ENCODE results near the gene KRT75.

GRCh38 chr12:52434081-52434733, at the start of gene KRT75:
- TF ChIP-seq, protein P1, sequence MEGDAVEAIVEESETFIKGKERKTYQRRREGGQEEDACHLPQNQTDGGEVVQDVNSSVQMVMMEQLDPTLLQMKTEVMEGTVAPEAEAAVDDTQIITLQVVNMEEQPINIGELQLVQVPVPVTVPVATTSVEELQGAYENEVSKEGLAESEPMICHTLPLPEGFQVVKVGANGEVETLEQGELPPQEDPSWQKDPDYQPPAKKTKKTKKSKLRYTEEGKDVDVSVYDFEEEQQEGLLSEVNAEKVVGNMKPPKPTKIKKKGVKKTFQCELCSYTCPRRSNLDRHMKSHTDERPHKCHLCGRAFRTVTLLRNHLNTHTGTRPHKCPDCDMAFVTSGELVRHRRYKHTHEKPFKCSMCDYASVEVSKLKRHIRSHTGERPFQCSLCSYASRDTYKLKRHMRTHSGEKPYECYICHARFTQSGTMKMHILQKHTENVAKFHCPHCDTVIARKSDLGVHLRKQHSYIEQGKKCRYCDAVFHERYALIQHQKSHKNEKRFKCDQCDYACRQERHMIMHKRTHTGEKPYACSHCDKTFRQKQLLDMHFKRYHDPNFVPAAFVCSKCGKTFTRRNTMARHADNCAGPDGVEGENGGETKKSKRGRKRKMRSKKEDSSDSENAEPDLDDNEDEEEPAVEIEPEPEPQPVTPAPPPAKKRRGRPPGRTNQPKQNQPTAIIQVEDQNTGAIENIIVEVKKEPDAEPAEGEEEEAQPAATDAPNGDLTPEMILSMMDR (IDR thresholded peaks at IDR 0.05; ENCODE audit: poor library complexity, severe bottlenecking) = no peak
- TF ChIP-seq POLR2AphosphoS5 (IDR thresholded peaks at IDR 0.05) = no peak

Data from neural cell (in vitro differentiated cells).